Lung (tissue), 16 donors: ENCODE results near the gene LCA5. TPM values are rescaled to one million over a fixed set of nuclear protein-coding genes. Genes with fewer than 3 reads are reported as not detected.
A peak's percentile ranks its signal among the peaks of the same experiment; 100 is the strongest.
"Not testable (repeated sequence)": the region's sequence is repeated elsewhere in the genome, so short reads cannot be mapped to it uniquely, and the experiment has no call there.

Experiments used
- ATAC-seq: fragments of 200-7000 bp; cut with Tn5 transposase; one replicate; pipeline ENCODE4 v1.9.1; 2020; ENCODE audit warnings: moderate number of reproducible peaks; ENCODE audit not compliant: insufficient read depth, low FRiP score
- DNase-seq, 3 donors: peaks; one replicate each; pipeline ENCODE4 v3.0.0-alpha.2; 2013 to 2017
- H3K27ac ChIP-seq, 2 donors: one replicate each; pipeline ENCODE4 v1.5.1; 2013; ENCODE audit warnings: mild to moderate bottlenecking in 2 of 2, moderate library complexity in 2 of 2, control low read depth in 1 of 2, inconsistent platforms in 1 of 2, low read depth in 1 of 2, low read length in 1 of 2
- H3K27me3 ChIP-seq, 3 donors: one replicate each; pipeline ENCODE4 v1.5.1; 2013; ENCODE audit warnings: low read length in 2 of 3; ENCODE audit not compliant: control insufficient read depth in 3 of 3, insufficient read depth in 3 of 3
- H3K36me3 ChIP-seq, 4 donors: one replicate each; pipeline ENCODE4 v1.5.1; 2013; ENCODE audit warnings: low read length in 4 of 4, mild to moderate bottlenecking in 1 of 4, moderate library complexity in 1 of 4; ENCODE audit not compliant: control insufficient read depth in 4 of 4, insufficient read depth in 4 of 4
- H3K4me1 ChIP-seq, 5 donors: one replicate each; pipeline ENCODE4 v1.5.1; 2013; ENCODE audit warnings: low read length in 5 of 5, mild to moderate bottlenecking in 2 of 5, moderate library complexity in 1 of 5; ENCODE audit not compliant: control insufficient read depth in 5 of 5, insufficient read depth in 5 of 5
- H3K4me3 ChIP-seq: one replicate; pipeline ENCODE4 v1.5.1; 2013; ENCODE audit warnings: mild to moderate bottlenecking, control low read depth, moderate library complexity
- H3K9ac ChIP-seq, 2 donors: one replicate each; pipeline ENCODE4 v1.5.1; 2013; ENCODE audit warnings: low read length in 2 of 2, control low read depth in 1 of 2; ENCODE audit not compliant: insufficient read depth in 1 of 2
- H3K9me3 ChIP-seq, 4 donors: one replicate each; pipeline ENCODE4 v1.5.1; 2013; ENCODE audit warnings: low read length in 3 of 4, mild to moderate bottlenecking in 1 of 4, moderate library complexity in 1 of 4; ENCODE audit not compliant: control insufficient read depth in 4 of 4, insufficient read depth in 3 of 4
- WGBS, 2 donors: extraction: QIAGEN DNeasy Blood & Tissue Kit; methylation state at CpG; one replicate each; pipeline ENCODE4 v1.1.7; 2013; 5-methylcytosine and 5-hydroxymethylcytosine counted together
- long read RNA-seq, 5 donors: transcript quantifications; one replicate each; lab custom pipeline, GENCODE V29; 2026
- polyA plus RNA-seq, 2 donors: library from polyadenylated mRNA; stranded (reverse); fragments of 200-250 nt; gene quantifications; one replicate each; pipeline ENCODE4 v1.2.1, GENCODE V29; 2013
- total RNA-seq, 2 donors: library from RNA; depleted of rRNA in 1 of 2; stranded (reverse); fragments of >200 nt in 1 of 2; gene quantifications; one replicate each; pipeline ENCODE4 v1.2.1, GENCODE V29; 2014 to 2021
- TF ChIP-seq, protein P1 (sequence below): IDR thresholded peaks from 2 replicates; pipeline ENCODE4 v1.5.1; 2012; ENCODE audit warnings: mild to moderate bottlenecking; ENCODE audit errors: control extremely low read depth, extremely low read depth
- donor health status: control.
- donor health status: control.
- donor health status: Bipolar disorder and iron deficiency.
- donor health status: healthy.
- donor health status: DM: yes; HTN: yes; CAD: no.

LCA5 gene
- total RNA-seq (10 to 100 TPM in 1 of 2 donors, 1 to 10 TPM in 1; 7.7 to 27.3 TPM), polyA plus RNA-seq (1 to 10 TPM; 1.6 to 2.4 TPM)
- long read RNA-seq, donor 1, full-length matches to known transcripts = 5 of 5 reads
- long read RNA-seq, donor 1, partial matches to known transcripts = 0 of 5 reads
- long read RNA-seq, donor 1, other reads (novel, unspliced or antisense) = 0 of 5 reads
- long read RNA-seq, donor 2, partial matches to known transcripts = 0 of 7 reads
- long read RNA-seq, donor 2, other reads (novel, unspliced or antisense) = 7 of 7 reads
- long read RNA-seq, donor 3, full-length matches to known transcripts = 1 of 1 reads
- long read RNA-seq, donor 3, partial matches to known transcripts = 0 of 1 reads
- long read RNA-seq, donor 3, other reads (novel, unspliced or antisense) = 0 of 1 reads
- long read RNA-seq, donor 4 = 0 reads
- long read RNA-seq, donor 5, full-length matches to known transcripts = 2 of 2 reads
- long read RNA-seq, donor 5, partial matches to known transcripts = 0 of 2 reads
- long read RNA-seq, donor 5, other reads (novel, unspliced or antisense) = 0 of 2 reads

DNA sequence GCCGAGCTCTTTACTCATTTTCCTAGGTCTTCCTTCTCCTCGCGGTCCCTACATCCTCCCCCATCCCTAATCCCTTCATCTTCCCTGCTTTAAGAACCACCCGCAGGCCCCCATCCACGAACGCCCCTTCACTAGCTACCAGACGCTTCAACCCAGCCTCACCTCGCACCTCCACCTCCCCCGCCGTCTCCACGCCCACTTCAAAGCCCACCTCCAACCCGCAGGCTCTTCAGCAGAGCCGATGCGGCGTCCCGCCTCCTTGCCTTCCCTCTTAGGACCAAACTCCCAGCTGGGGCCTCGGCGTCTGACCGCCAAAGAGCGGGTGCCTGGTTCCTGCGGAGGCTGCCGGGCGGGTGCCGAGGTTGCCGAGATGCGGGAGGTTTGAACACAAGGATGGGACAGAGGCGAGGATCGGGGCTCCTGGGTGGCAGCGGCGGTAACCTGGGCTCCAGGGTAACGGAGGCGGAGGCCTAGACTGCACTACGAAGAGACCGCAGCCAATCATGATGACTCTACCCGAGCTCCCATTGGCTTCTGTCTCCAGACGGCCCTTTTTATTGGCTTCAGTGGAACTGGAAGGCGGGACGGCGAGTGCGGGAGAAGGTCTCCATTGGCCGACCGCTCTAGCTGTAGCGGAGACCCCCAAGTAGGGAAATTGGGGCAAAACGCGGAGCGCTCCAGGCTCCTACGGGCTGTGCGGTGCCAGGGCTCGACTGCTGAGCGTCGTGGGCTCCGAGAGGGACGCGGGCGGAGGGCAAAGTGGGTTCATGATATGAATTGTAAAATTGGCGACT is at the start of gene LCA5:
Gene LCA5 (minus strand): TSS at position 477 of the 794 bp plus-strand sequence. CDS start 18,536 bp downstream, outside the sequence.
- Histone ChIP-seq H3K4me1 (peaks cover 0 to 32% (median 3%) of the 10 kb centered on the region in 5 donors), H3K9ac (peak within 1 kb of the TSS; percentile 77 to 98), H3K27me3 (no peaks in the 10 kb centered on the region), H3K4me3 (peak within 1 kb of the TSS; percentile 83), H3K27ac (peak within 1 kb of the TSS; percentile 90 to 97), H3K9me3 (no peaks in the 10 kb centered on the region), H3K36me3 (peaks cover 0 to 11% (median 4%) of the 10 kb centered on the region in 4 donors)
- 0 to 1% methylated on average over 56 of the region's 56 CpGs for WGBS, 2 donors
- peak; percentile 98 for ATAC-seq
- peak; percentile 98 to 99 (median 99) for DNase-seq
- TF ChIP-seq, protein P1, sequence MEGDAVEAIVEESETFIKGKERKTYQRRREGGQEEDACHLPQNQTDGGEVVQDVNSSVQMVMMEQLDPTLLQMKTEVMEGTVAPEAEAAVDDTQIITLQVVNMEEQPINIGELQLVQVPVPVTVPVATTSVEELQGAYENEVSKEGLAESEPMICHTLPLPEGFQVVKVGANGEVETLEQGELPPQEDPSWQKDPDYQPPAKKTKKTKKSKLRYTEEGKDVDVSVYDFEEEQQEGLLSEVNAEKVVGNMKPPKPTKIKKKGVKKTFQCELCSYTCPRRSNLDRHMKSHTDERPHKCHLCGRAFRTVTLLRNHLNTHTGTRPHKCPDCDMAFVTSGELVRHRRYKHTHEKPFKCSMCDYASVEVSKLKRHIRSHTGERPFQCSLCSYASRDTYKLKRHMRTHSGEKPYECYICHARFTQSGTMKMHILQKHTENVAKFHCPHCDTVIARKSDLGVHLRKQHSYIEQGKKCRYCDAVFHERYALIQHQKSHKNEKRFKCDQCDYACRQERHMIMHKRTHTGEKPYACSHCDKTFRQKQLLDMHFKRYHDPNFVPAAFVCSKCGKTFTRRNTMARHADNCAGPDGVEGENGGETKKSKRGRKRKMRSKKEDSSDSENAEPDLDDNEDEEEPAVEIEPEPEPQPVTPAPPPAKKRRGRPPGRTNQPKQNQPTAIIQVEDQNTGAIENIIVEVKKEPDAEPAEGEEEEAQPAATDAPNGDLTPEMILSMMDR = no peak

DNA sequence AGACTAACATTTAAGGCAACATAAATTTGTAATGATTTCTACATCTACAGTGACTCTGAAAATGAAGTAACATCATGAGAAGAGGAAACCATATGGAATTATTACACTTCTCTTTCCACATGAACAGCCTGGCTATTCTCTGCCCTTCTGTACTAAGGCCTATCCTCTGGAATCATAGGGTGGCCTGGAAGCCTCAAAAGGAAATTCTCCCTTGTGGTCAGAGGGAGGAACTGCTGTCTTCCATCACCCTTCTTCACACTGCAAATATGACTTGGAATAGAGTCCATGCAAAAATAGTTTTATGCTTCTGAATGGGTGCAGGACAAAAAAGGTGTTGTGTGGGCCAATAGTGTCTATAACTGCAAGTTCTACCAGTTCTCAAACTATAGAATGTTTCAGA is 49.3 kb upstream of the LCA5 start:
- Histone ChIP-seq H3K36me3 (no peaks in the 10 kb centered on the region), H3K4me3 (no peak overlapping the region), H3K9ac (no peak overlapping the region), H3K9me3 (no peaks in the 10 kb centered on the region), H3K27me3 (no peaks in the 10 kb centered on the region), H3K4me1 (no peaks in the 10 kb centered on the region), H3K27ac (no peak overlapping the region)
- TF ChIP-seq, protein P1 = no peak
- ATAC-seq = no peak
- no peak for DNase-seq

DNA sequence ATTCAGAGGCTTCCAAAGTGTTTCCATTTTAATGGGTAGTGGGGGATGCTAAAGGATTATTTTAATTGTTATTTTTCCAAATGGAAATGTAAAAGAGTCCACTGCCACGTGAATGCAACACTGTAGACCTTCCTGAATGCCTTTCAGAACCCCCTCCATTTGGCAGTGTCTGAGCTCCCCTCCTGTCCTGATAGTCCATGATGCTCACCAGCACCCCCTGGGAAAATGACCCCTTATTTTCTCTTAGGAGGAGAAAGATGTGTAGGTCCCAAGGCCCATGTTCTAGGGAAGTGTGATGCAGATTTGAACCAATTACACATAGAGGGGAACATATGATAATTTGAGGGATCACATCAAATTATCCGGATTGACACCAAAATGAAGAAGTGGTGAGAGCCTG is 47.1 kb upstream of the LCA5 start:
- 76 to 91% methylated on average over 2 of the region's 2 CpGs for WGBS, 2 donors
- TF ChIP-seq, protein P1 = no peak

DNA sequence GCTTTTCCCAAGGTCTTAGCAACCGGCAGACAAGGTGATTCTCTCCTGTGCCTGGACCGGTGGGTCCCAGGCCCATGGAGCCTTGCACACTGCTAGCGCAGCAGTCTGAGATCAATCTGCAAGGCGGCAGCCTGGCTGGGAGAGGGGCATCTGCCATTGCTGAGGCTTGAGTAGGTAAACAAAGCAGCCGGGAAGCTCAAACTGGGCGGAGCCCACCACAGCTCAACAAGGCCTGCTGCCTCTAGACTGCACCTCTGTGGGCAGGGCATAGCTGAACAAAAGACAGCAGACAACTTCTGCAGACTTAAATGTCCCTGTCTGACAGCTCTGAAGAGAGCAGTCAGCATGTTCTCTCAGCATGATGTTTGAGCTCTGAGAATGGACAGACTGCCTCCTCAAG is 40.7 kb upstream of the LCA5 start:
- not testable (repeated sequence) for DNase-seq, H3K27ac ChIP-seq, H3K4me1 ChIP-seq, H3K9me3 ChIP-seq, ATAC-seq, H3K27me3 ChIP-seq, H3K9ac ChIP-seq, H3K4me3 ChIP-seq, H3K36me3 ChIP-seq
- 87 to 92% methylated on average over 6 of the region's 6 CpGs for WGBS, 2 donors

More for the DNA sequence above, 47.1 kb upstream of the LCA5 start:
- Histone ChIP-seq H3K27me3 (no peaks in the 10 kb centered on the region), H3K9ac (no peak overlapping the region), H3K4me1 (no peaks in the 10 kb centered on the region), H3K36me3 (no peaks in the 10 kb centered on the region), H3K27ac (no peak overlapping the region), H3K9me3 (no peaks in the 10 kb centered on the region), H3K4me3 (no peak overlapping the region)
- DNase-seq (no peak), ATAC-seq (no peak)
